PFSK-1 (cell line): Measurements from ENCODE around the gene CREB3L2.

Source experiments
- FOXP2 ChIP-seq: optimal IDR thresholded peaks from 2 replicates; pipeline ENCODE3; 2011; ENCODE audit warnings: borderline replicate concordance, control low read depth, inconsistent platforms; ENCODE audit not compliant: insufficient read depth; ENCODE audit errors: extremely low read length, extremely low read depth
- POLR2AphosphoS5 ChIP-seq: IDR thresholded peaks from 2 replicates; pipeline ENCODE4 v1.6.1; 2012; ENCODE audit warnings: low read depth, mild to moderate bottlenecking, control low read depth, low read length, moderate library complexity
- SIN3A ChIP-seq: IDR thresholded peaks from 2 replicates; pipeline ENCODE4 v1.6.1; 2012; ENCODE audit warnings: mild to moderate bottlenecking, low read length, moderate library complexity, borderline replicate concordance; ENCODE audit not compliant: insufficient read depth
- TAF1 ChIP-seq: IDR thresholded peaks from 2 replicates; pipeline ENCODE4 v1.6.1; 2012; ENCODE audit warnings: low read length, control low read depth, borderline replicate concordance; ENCODE audit not compliant: insufficient read depth
- TF ChIP-seq, protein P1 (sequence below), 2 experiments: IDR thresholded peaks; 2 replicates each; pipeline versions ENCODE4 v1.6.1 to v1.8.0; 2011 to 2012; ENCODE audit warnings: low read depth in 2 of 2, low read length in 2 of 2, control low read depth in 1 of 2, inconsistent platforms in 1 of 2, mild to moderate bottlenecking in 1 of 2, moderate library complexity in 1 of 2; ENCODE audit not compliant: insufficient read depth in 1 of 2

CREB3L2 gene

GRCh38 chr7:137940656-137941518, 61.0 kb downstream of the CREB3L2 start:
- no peak for TF ChIP-seq FOXP2
- TF ChIP-seq POLR2AphosphoS5: no peak
- TF ChIP-seq, protein P1, sequence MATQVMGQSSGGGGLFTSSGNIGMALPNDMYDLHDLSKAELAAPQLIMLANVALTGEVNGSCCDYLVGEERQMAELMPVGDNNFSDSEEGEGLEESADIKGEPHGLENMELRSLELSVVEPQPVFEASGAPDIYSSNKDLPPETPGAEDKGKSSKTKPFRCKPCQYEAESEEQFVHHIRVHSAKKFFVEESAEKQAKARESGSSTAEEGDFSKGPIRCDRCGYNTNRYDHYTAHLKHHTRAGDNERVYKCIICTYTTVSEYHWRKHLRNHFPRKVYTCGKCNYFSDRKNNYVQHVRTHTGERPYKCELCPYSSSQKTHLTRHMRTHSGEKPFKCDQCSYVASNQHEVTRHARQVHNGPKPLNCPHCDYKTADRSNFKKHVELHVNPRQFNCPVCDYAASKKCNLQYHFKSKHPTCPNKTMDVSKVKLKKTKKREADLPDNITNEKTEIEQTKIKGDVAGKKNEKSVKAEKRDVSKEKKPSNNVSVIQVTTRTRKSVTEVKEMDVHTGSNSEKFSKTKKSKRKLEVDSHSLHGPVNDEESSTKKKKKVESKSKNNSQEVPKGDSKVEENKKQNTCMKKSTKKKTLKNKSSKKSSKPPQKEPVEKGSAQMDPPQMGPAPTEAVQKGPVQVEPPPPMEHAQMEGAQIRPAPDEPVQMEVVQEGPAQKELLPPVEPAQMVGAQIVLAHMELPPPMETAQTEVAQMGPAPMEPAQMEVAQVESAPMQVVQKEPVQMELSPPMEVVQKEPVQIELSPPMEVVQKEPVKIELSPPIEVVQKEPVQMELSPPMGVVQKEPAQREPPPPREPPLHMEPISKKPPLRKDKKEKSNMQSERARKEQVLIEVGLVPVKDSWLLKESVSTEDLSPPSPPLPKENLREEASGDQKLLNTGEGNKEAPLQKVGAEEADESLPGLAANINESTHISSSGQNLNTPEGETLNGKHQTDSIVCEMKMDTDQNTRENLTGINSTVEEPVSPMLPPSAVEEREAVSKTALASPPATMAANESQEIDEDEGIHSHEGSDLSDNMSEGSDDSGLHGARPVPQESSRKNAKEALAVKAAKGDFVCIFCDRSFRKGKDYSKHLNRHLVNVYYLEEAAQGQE (IDR thresholded peaks at IDR 0.05; ENCODE audit: insufficient read depth in 1 of 2, low read depth in 2 of 2, low read length in 2 of 2): no peak
- TF ChIP-seq TAF1: no peak
- no peak for TF ChIP-seq SIN3A

- TF ChIP-seq SIN3A (no peak), FOXP2 (no peak), POLR2AphosphoS5 (no peak), TAF1 (no peak)
- TF ChIP-seq, protein P1 (IDR thresholded peaks at IDR 0.05; ENCODE audit: insufficient read depth in 1 of 2, low read depth in 2 of 2, low read length in 2 of 2): no peak
These were observed 61.7 kb downstream of the CREB3L2 start for GRCh38 chr7:137940218-137940617.

GRCh38 chr7:137937202-137937560, 64.7 kb downstream of the CREB3L2 start:
- TF ChIP-seq SIN3A (no peak), POLR2AphosphoS5 (no peak), FOXP2 (no peak), TAF1 (no peak)
- TF ChIP-seq, protein P1 (IDR thresholded peaks at IDR 0.05; ENCODE audit: insufficient read depth in 1 of 2, low read depth in 2 of 2, low read length in 2 of 2): no peak

DNA sequence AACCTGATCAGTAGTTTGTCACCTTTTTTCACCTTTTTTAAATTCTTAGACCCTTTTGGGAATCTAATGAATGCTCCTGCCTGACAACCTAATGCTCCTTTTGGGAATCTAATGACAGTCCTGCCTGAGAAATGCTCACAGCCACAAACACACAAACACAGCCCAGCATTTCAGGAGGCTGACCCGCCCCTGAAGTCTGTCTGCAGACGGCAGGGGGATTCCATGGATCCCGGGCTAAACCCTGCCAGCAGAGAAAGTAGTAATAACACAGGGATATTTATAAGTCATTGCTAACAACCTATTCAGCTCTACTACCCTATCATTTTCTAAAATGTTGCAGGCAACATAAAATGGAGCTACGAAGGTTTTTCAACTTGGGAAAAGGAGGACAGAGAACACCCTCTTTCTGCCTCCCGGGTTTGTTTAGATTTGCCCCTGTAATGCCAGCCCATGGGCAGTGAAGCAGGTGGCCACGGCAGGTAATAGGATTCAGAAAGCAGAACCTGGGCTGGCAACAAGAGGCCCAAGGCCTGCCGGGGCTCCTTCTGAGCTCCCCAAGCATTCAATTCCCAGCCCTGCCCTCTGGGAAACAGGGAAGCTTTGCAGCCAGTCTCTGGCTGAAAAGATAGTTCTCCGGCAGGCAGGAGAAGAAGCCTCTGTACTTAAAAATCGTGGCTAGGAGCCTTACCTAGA, 65.2 kb downstream of the CREB3L2 start:
- TF ChIP-seq TAF1: no peak
- TF ChIP-seq, protein P1 (IDR thresholded peaks at IDR 0.05; ENCODE audit: insufficient read depth in 1 of 2, low read depth in 2 of 2, low read length in 2 of 2): no peak
- no peak for TF ChIP-seq POLR2AphosphoS5
- no peak for TF ChIP-seq FOXP2
- TF ChIP-seq SIN3A: no peak
